ENCODE measurements around the gene TRIM56. TPM values are rescaled to one million over a fixed set of nuclear protein-coding genes. Genes with fewer than 3 reads are reported as not detected.

TRIM56 gene
- total and polyA plus RNA-seq, 2 of the 13 experiments (the other 11 are each of a cell fraction or from before 2014, with no cell fraction given) = 3.2 to 7.1 TPM

DNA sequence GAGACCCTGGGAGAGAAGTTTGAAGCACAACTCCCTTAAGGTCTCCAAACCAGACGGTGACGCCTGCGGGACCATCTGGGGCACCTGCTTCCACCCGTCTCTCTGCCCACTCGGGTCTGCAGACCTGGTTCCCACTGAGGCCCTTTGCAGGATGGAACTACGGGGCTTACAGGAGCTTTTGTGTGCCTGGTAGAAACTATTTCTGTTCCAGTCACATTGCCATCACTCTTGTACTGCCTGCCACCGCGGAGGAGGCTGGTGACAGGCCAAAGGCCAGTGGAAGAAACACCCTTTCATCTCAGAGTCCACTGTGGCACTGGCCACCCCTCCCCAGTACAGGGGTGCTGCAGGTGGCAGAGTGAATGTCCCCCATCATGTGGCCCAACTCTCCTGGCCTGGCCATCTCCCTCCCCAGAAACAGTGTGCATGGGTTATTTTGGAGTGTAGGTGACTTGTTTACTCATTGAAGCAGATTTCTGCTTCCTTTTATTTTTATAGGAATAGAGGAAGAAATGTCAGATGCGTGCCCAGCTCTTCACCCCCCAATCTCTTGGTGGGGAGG, 52.5 kb downstream of the TRIM56 start (continued):
- TF ChIP-seq, protein P1, sequence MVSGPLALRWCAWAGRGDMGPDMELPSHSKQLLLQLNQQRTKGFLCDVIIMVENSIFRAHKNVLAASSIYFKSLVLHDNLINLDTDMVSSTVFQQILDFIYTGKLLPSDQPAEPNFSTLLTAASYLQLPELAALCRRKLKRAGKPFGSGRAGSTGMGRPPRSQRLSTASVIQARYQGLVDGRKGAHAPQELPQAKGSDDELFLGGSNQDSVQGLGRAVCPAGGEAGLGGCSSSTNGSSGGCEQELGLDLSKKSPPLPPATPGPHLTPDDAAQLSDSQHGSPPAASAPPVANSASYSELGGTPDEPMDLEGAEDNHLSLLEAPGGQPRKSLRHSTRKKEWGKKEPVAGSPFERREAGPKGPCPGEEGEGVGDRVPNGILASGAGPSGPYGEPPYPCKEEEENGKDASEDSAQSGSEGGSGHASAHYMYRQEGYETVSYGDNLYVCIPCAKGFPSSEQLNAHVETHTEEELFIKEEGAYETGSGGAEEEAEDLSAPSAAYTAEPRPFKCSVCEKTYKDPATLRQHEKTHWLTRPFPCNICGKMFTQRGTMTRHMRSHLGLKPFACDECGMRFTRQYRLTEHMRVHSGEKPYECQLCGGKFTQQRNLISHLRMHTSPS (CRISPR knock-in tag; IDR thresholded peaks at IDR 0.05; ENCODE audit: low read depth) = peak; percentile 70; the same call in 1 of the 2 replicates
- TF ChIP-seq SAP130 (CRISPR knock-in tag; IDR thresholded peaks at IDR 0.05; ENCODE audit: low read depth) (peak; percentile 14), ZNF501 (CRISPR knock-in tag; IDR thresholded peaks at IDR 0.05) (0 out of 2 replicates have a peak, but pooled peaks have one; percentile 32), JARID2 (CRISPR knock-in tag; IDR thresholded peaks at IDR 0.05; ENCODE audit: insufficient replicate concordance) (no peak), SIX1 (CRISPR knock-in tag; IDR thresholded peaks at IDR 0.05; ENCODE audit: borderline replicate concordance) (no peak), PAF1 (CRISPR knock-in tag; IDR thresholded peaks at IDR 0.05) (peak; percentile 59; the same call in 1 of the 2 replicates), POLR2AphosphoS5 (IDR thresholded peaks at IDR 0.05; ENCODE audit: low read depth, low read length) (peak; percentile 42; the same call in 1 of the 2 replicates), ZNF670 (CRISPR knock-in tag; IDR thresholded peaks at IDR 0.05; ENCODE audit: borderline replicate concordance) (0 out of 2 replicates have a peak, but pooled peaks have one; percentile 60), ZNF17 (CRISPR knock-in tag; IDR thresholded peaks at IDR 0.05) (0 out of 2 replicates have a peak, but pooled peaks have one; percentile 63), ZSCAN29 (CRISPR knock-in tag; conservative IDR thresholded peaks at IDR 0.05) (peak; percentile 45; the same call in 1 of the 2 replicates), ZFX (CRISPR knock-in tag; IDR thresholded peaks at IDR 0.05; ENCODE audit: low read depth) (peak; percentile 25; the same call in 1 of the 2 replicates), RAD21 (CRISPR knock-in tag; IDR thresholded peaks at IDR 0.05) (no peak), SOX6 (IDR thresholded peaks at IDR 0.05) (no peak), SOX6 (CRISPR knock-in tag; IDR thresholded peaks at IDR 0.05) (no peak), ZNF335 (CRISPR knock-in tag; IDR thresholded peaks at IDR 0.05) (no peak), PHF8 (CRISPR knock-in tag; IDR thresholded peaks at IDR 0.05) (no peak), ZNF431 (CRISPR knock-in tag; IDR thresholded peaks at IDR 0.05; ENCODE audit: borderline replicate concordance, low read depth) (peak; percentile 67; the same call in 1 of the 2 replicates), ZNF563 (CRISPR knock-in tag; IDR thresholded peaks at IDR 0.05) (0 out of 2 replicates have a peak, but pooled peaks have one; percentile 12), ZC3H13 (CRISPR knock-in tag; IDR thresholded peaks at IDR 0.05) (peak; percentile 77; the same call in 1 of the 2 replicates), ZNF674 (CRISPR knock-in tag; IDR thresholded peaks at IDR 0.05; ENCODE audit: low read depth) (no peak)
- TF ChIP-seq, protein P2, sequence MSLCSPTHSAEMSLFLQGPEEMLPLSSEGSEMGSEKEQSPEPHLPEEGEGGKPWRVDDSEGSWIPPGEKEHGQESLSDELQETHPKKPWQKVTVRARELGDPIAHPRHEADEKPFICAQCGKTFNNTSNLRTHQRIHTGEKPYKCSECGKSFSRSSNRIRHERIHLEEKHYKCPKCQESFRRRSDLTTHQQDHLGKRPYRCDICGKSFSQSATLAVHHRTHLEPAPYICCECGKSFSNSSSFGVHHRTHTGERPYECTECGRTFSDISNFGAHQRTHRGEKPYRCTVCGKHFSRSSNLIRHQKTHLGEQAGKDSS (CRISPR knock-in tag; IDR thresholded peaks at IDR 0.05; ENCODE audit: borderline replicate concordance, low read depth) = 0 out of 2 replicates have a peak, but pooled peaks have one; percentile 24
- TF ChIP-seq, protein P3, sequence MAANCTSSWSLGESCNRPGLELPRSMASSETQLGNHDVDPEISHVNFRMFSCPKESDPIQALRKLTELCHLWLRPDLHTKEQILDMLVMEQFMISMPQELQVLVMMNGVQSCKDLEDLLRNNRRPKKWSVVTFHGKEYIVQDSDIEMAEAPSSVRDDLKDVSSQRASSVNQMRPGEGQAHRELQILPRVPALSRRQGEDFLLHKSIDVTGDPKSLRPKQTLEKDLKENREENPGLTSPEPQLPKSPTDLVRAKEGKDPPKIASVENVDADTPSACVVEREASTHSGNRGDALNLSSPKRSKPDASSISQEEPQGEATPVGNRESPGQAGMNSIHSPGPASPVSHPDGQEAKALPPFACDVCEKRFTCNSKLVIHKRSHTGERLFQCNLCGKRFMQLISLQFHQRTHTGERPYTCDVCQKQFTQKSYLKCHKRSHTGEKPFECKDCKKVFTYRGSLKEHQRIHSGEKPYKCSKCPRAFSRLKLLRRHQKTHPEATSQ (CRISPR knock-in tag; IDR thresholded peaks at IDR 0.05; ENCODE audit: borderline replicate concordance) = no peak
- TF ChIP-seq, protein P4, sequence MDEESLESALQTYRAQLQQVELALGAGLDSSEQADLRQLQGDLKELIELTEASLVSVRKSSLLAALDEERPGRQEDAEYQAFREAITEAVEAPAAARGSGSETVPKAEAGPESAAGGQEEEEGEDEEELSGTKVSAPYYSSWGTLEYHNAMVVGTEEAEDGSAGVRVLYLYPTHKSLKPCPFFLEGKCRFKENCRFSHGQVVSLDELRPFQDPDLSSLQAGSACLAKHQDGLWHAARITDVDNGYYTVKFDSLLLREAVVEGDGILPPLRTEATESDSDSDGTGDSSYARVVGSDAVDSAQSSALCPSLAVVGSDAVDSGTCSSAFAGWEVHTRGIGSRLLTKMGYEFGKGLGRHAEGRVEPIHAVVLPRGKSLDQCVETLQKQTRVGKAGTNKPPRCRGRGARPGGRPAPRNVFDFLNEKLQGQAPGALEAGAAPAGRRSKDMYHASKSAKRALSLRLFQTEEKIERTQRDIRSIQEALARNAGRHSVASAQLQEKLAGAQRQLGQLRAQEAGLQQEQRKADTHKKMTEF (CRISPR knock-in tag; IDR thresholded peaks at IDR 0.05) = peak; percentile 7; the same call in 1 of the 2 replicates
